ENCODE data around the gene POTEF. TPM values are rescaled to one million over a fixed set of nuclear protein-coding genes. Genes with fewer than 3 reads are reported as not detected.
"Not testable (repeated sequence)": the region's sequence is repeated elsewhere in the genome, so short reads cannot be mapped to it uniquely, and the experiment has no call there.

The POTEF gene
- total RNA-seq, 4 donors from 2014 or later, result not detected

- Histone ChIP-seq H3K4me3 (no peak overlapping the region), H3K9me3 (no peaks in the 10 kb centered on the region), H3K36me3 (peaks cover 0 to 88% of the 10 kb centered on the region in 2 donors), H3K27ac (no peak overlapping the region), H3K27me3 (no peaks in the 10 kb centered on the region), H3K4me1 (peaks cover 0 to 3% (median 0%) of the 10 kb centered on the region in 3 donors)
- no CpG with 5 or more reads among the region's 29 CpGs for WGBS, 2 donors (ENCODE audit: low coverage in 1 of 2)
- no peak for TF ChIP-seq EP300 (IDR thresholded peaks at IDR 0.05)
- no peak for TF ChIP-seq POLR2A (IDR thresholded peaks at IDR 0.05)
- no peak for TF ChIP-seq CTCF (IDR thresholded peaks at IDR 0.05)
- TF ChIP-seq POLR2AphosphoS5 (IDR thresholded peaks at IDR 0.05), result no peak
- ATAC-seq, result no peak
Observed at GRCh38 chr2:130154773-130155765, 26.0 kb upstream of the POTEF start.

- not testable (repeated sequence) for H3K9me3 ChIP-seq, ATAC-seq, H3K27ac ChIP-seq, H3K4me3 ChIP-seq, H3K27me3 ChIP-seq, H3K4me1 ChIP-seq
- no CpG with 5 or more reads among the region's 8 CpGs for WGBS, 2 donors (ENCODE audit: low coverage in 1 of 2)
- peaks cover 0 to 81% of the 10 kb centered on the region in 2 donors for H3K36me3 ChIP-seq
Observed at GRCh38 chr2:130154423-130154770, 25.4 kb upstream of the POTEF start.

GRCh38 chr2:130153721-130154422, 24.9 kb upstream of the POTEF start:
- not testable (repeated sequence) for H3K27ac ChIP-seq, H3K4me1 ChIP-seq, ATAC-seq, H3K4me3 ChIP-seq, H3K9me3 ChIP-seq, H3K27me3 ChIP-seq
- H3K36me3 ChIP-seq, result peaks cover 0 to 76% of the 10 kb centered on the region in 2 donors
- WGBS, 2 donors (ENCODE audit: low coverage in 1 of 2), result 84% methylated on average over 3 of the region's 23 CpGs; no CpG with 5 or more reads in 1 of the 2 donors

- H3K36me3 ChIP-seq, result peaks cover 0 to 67% of the 10 kb centered on the region in 2 donors
- no peaks in the 10 kb centered on the region for H3K9me3 ChIP-seq
- peaks cover 0 to 3% (median 0%) of the 10 kb centered on the region in 3 donors for H3K4me1 ChIP-seq
- ATAC-seq, result no peak
- no peak overlapping the region for H3K27ac ChIP-seq
- 77 to 80% methylated on average over 4 to 5 of the region's 25 CpGs for WGBS, 2 donors (ENCODE audit: low coverage in 1 of 2)
- no peak for TF ChIP-seq POLR2A (IDR thresholded peaks at IDR 0.05)
- no peak for TF ChIP-seq CTCF (IDR thresholded peaks at IDR 0.05)
- TF ChIP-seq EP300 (IDR thresholded peaks at IDR 0.05), result no peak
- no peak for TF ChIP-seq POLR2AphosphoS5 (IDR thresholded peaks at IDR 0.05)
- H3K27me3 ChIP-seq, result no peaks in the 10 kb centered on the region
- no peak overlapping the region for H3K4me3 ChIP-seq
Observed at GRCh38 chr2:130152816-130153595, 24.0 kb upstream of the POTEF start.

- not testable (repeated sequence) for H3K4me3 ChIP-seq, H3K27me3 ChIP-seq, H3K27ac ChIP-seq, H3K9me3 ChIP-seq, ATAC-seq, H3K4me1 ChIP-seq
- H3K36me3 ChIP-seq, result peaks cover 0 to 60% of the 10 kb centered on the region in 2 donors
- WGBS, 2 donors (ENCODE audit: low coverage in 1 of 2), result 90% methylated on average over 2 of the region's 27 CpGs; no CpG with 5 or more reads in 1 of the 2 donors
Observed at GRCh38 chr2:130152136-130152815, 23.3 kb upstream of the POTEF start.

- not testable (repeated sequence) for ATAC-seq, H3K9me3 ChIP-seq, H3K27ac ChIP-seq, H3K4me3 ChIP-seq, H3K27me3 ChIP-seq, H3K4me1 ChIP-seq
- peaks cover 0 to 53% of the 10 kb centered on the region in 2 donors for H3K36me3 ChIP-seq
- WGBS, 2 donors (ENCODE audit: low coverage in 1 of 2), result 30 to 60% methylated on average over 1 to 2 of the region's 5 CpGs
Observed at GRCh38 chr2:130151145-130151512, 22.1 kb upstream of the POTEF start.

All from gastroesophageal sphincter (tissue), 4 donors.